HepG2 (cell line): ENCODE data around the gene RTBDN. TPM values are rescaled to one million over a fixed set of nuclear protein-coding genes. Genes with fewer than 3 reads are reported as not detected.

Experiments used
- FUBP1 ChIP-seq: sonication (generic); formaldehyde crosslinking; IDR thresholded peaks from 2 replicates; pipeline ENCODE4 v1.5.1; 2020; ENCODE audit warnings: missing genetic modification reagents, mild to moderate bottlenecking, borderline replicate concordance
- GMEB1 ChIP-seq: sonication (generic); formaldehyde crosslinking; IDR thresholded peaks from 2 replicates; pipeline ENCODE4 v1.5.1; 2020; ENCODE audit warnings: missing genetic modification reagents, mild to moderate bottlenecking, borderline replicate concordance
- IKZF1 ChIP-seq: fragments of 450-650 bp; IDR thresholded peaks from 2 replicates; pipeline ENCODE4 v1.7.1; 2016
- RAD51 ChIP-seq: fragments of 450-650 bp; IDR thresholded peaks from 2 replicates; pipeline ENCODE4 v1.6.1; 2016; ENCODE audit warnings: borderline replicate concordance
- SETDB1 ChIP-seq: sonication (generic); formaldehyde crosslinking; IDR thresholded peaks from 2 replicates; pipeline ENCODE4 v1.5.1; 2020; ENCODE audit warnings: missing genetic modification reagents, mild to moderate bottlenecking, borderline replicate concordance
- SNAPC4 ChIP-seq: sonication (generic); formaldehyde crosslinking; IDR thresholded peaks from 2 replicates; pipeline ENCODE4 v1.4.0; 2020; ENCODE audit warnings: mild to moderate bottlenecking, missing genetic modification reagents
- XBP1 ChIP-seq: sonication (generic); formaldehyde crosslinking; IDR thresholded peaks from 2 replicates; pipeline ENCODE4 v1.5.0; 2020; ENCODE audit warnings: missing genetic modification reagents
- ZBTB42 ChIP-seq: sonication (generic); formaldehyde crosslinking; IDR thresholded peaks from 2 replicates; pipeline ENCODE4 v1.5.0; 2020; ENCODE audit warnings: mild to moderate bottlenecking, missing genetic modification reagents
- ZHX1 ChIP-seq: sonication (generic); formaldehyde crosslinking; IDR thresholded peaks from 2 replicates; pipeline ENCODE4 v1.8.1; 2022; ENCODE audit warnings: low read depth, mild to moderate bottlenecking, missing genetic modification reagents
- ZNF251 ChIP-seq: sonication (generic); formaldehyde crosslinking; IDR thresholded peaks from 2 replicates; pipeline ENCODE4 v1.9.0; 2021; ENCODE audit warnings: mild to moderate bottlenecking, missing genetic modification reagents
- ZNF253 ChIP-seq: sonication (generic); formaldehyde crosslinking; IDR thresholded peaks from 2 replicates; pipeline ENCODE4 v1.8.0; 2022; ENCODE audit warnings: mild to moderate bottlenecking, missing genetic modification reagents, borderline replicate concordance
- ZNF354B ChIP-seq: sonication (generic); formaldehyde crosslinking; IDR thresholded peaks from 2 replicates; pipeline ENCODE4 v1.8.0; 2022; ENCODE audit warnings: mild to moderate bottlenecking, missing genetic modification reagents
- ZNF710 ChIP-seq: sonication (generic); formaldehyde crosslinking; IDR thresholded peaks from 2 replicates; pipeline ENCODE4 v1.5.0; 2020; ENCODE audit warnings: mild to moderate bottlenecking, missing genetic modification reagents, borderline replicate concordance
- ZNF749 ChIP-seq: sonication (generic); formaldehyde crosslinking; IDR thresholded peaks from 2 replicates; pipeline ENCODE4 v1.8.0; 2022; ENCODE audit warnings: mild to moderate bottlenecking, missing genetic modification reagents, moderate library complexity, borderline replicate concordance
- polyA plus RNA-seq, 8 experiments: library from polyadenylated mRNA; depleted of rRNA in 3 of 8; stranded (reverse) in 7 of 8; unstranded in 1 of 8; fragments of >200 nt; fragmentation: Illumina TruSeq in 4 of 8; extraction: Trizol in 4 of 8; gene quantifications; 2 replicates each; pipeline versions ENCODE4 v1.2.1 to v1.2.3, GENCODE V29; 2011 to 2016; ENCODE audit warnings: low read depth in 4 of 8, missing spikeins in 1 of 8, mixed read lengths in 1 of 8; ENCODE audit not compliant: insufficient read depth in 1 of 8
- total RNA-seq, 5 experiments: library from RNA; depleted of rRNA; stranded (reverse); fragments of >200 nt; fragmentation: Illumina TruSeq; extraction: Trizol; gene quantifications; 2 replicates each; pipeline ENCODE4 v1.2.3, GENCODE V29; 2016; ENCODE audit warnings: low read depth in 1 of 5

RTBDN gene
- total and polyA plus RNA-seq, 2 of the 13 experiments (the other 11 are each of a cell fraction or from before 2014, with no cell fraction given), result 0.27 to 0.48 TPM

GRCh38 chr19:12792051-12792852, 42.1 kb downstream of the RTBDN start (continued):
- TF ChIP-seq ZHX1 (CRISPR knock-in tag) (peak; percentile 48; the same call in 1 of the 2 replicates), IKZF1 (no peak), ZNF710 (CRISPR knock-in tag) (peak; percentile 22; the same call in 1 of the 2 replicates), XBP1 (CRISPR knock-in tag) (no peak), RAD51 (peak; percentile 53; the same call in 1 of the 2 replicates), SNAPC4 (CRISPR knock-in tag) (no peak), ZNF354B (CRISPR knock-in tag) (0 out of 2 replicates have a peak, but pooled peaks have one; percentile 43), FUBP1 (CRISPR knock-in tag) (no peak), ZNF749 (CRISPR knock-in tag) (peak; percentile 69), GMEB1 (peak; percentile 19; the same call in 1 of the 2 replicates), ZBTB42 (CRISPR knock-in tag) (0 out of 2 replicates have a peak, but pooled peaks have one; percentile 62), SETDB1 (no peak), ZNF253 (CRISPR knock-in tag) (peak; percentile 72; the same call in 1 of the 2 replicates), ZNF251 (no peak)
